Endometrium (tissue), 2 donors: Measurements from ENCODE around the gene CDYL2.

ENCODE experiments used
- FAIRE-seq: peaks from 2 replicates; lab custom pipeline; 2012; peaks lifted over from hg19 to GRCh38; lab: Jason Lieb, UNC
- donor health status: control.
- donor health status: control.

CDYL2 gene

GRCh38 chr16:80620736-80621605 is 183.4 kb downstream of the CDYL2 start:
- no peak for FAIRE-seq

DNA sequence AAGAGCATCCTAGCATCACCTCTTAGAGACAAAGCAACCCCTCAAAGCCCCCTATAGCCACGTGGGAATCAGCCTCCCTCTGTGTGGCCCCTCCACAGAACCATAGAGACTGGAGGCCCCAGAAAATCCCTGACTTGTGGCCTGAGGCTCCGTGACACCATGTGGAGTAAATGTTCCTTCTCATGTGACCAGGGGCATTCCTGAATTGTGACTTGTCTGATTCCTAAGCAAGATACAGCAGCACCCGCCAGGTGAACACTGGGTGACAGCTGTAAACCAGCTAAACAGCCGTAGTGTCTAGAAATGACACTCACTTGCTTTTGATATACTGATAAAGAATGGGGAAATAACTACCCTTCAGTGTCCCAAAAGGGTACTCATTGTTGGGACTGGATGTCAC is 184.6 kb downstream of the CDYL2 start:
- FAIRE-seq, result no peak

GRCh38 chr16:80618862-80619648 is 185.3 kb downstream of the CDYL2 start:
- no peak for FAIRE-seq

DNA sequence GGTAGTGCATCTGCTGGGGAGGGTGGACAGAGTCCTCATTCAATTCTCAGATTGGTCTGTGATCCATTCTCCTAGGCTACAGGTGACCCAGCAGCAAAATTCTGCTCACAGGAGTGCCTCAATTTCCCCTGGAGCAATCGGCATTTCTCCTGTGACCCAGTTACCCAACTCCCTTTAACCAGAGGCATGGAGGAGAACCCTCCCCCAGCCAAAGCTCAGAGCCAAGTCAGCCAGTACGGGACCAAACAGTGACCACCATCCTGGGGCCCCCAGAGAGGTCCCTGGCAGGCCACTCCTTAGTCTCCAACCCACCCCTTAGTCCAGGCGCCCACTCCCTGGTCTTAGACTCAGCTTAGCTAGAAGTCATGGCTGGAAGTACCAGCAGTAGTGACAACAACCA is 188.0 kb downstream of the CDYL2 start:
- no peak for FAIRE-seq

DNA sequence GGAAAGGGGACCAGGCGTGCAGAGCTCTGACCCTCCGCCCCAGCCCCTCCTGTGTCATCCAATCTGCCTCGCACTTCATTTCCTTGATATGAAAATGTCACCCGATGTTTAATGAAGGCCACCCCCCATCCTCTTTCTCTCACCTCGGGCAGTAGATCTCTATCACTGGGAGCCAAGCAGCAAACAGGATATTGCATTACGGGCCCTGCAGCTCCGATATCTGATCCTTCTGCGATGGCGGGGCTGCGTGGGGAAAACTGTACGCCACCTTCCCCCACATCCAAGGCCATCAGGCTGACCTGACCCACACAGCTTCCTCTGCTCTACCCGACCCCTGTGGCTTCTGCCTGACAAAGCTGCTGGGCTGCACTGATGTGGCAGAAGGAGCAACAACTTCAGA is 188.7 kb downstream of the CDYL2 start:
- no peak for FAIRE-seq

- FAIRE-seq, result no peak
These were observed 189.3 kb downstream of the CDYL2 start for GRCh38 chr16:80614908-80615671.

DNA sequence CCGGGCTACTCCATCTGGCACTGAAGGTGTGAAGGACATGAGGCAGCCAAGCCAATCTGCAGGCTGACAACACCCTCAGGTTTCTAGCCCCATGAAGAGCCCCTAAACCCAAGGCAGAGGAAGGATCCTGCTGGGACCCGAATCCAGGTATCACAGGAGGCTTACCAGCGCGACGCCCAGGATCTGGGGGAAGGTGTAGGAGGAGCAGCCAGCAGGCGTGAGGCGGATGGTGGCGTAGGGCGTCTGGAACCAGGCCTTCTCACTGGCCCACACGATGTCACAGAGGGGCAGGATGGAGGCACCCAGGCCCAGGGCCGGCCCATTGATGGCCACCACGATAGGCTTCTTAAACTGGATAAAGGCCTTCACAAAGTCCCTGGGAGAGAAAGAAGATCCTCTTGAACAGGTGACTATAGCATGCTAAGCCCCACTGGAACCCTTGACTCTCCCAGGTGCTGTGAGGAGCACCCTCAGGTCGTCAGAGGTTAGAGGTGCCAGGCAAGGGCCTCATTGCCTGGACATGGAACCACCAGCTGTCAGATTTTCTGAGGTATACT is 191.9 kb downstream of the CDYL2 start:
- FAIRE-seq, result no peak

- FAIRE-seq, result no peak
These were observed 192.5 kb downstream of the CDYL2 start for GRCh38 chr16:80611930-80612327.

DNA sequence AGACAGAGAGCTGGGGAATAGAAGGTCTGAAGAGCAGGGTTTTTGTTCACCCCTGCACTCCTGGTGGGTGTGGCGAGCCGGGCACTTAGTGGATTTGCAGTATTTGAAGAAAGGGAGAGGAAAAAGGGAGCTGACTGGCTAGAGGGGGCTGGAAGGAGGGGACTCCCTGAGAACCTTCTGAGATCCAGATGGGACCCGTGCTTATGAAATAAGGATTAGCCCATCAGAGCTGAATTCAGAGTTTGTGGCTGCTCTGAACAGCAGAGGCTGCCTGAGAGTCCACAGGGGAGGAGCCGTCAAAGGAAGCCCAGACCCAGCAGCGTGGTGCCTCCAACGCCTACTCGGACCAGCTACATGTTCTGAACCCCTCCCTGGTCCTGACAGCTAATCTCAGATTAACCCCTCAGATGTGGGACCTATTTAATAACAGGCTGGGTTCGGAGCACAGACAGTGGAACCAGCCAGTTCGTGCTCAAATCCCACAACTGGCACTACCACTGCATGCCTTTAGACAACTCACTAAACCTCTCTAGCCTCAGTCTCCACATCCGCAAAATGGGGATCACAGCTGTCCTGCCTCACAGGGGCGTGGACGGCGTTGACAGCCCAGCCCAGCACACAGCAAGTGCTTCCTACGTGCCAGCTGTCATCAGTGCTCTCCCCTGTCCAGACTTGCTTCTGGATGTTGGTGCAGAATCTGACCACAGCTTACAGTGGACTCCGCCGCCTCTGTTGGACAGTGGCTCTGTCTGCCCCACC is 193.0 kb downstream of the CDYL2 start:
- no peak for FAIRE-seq

DNA sequence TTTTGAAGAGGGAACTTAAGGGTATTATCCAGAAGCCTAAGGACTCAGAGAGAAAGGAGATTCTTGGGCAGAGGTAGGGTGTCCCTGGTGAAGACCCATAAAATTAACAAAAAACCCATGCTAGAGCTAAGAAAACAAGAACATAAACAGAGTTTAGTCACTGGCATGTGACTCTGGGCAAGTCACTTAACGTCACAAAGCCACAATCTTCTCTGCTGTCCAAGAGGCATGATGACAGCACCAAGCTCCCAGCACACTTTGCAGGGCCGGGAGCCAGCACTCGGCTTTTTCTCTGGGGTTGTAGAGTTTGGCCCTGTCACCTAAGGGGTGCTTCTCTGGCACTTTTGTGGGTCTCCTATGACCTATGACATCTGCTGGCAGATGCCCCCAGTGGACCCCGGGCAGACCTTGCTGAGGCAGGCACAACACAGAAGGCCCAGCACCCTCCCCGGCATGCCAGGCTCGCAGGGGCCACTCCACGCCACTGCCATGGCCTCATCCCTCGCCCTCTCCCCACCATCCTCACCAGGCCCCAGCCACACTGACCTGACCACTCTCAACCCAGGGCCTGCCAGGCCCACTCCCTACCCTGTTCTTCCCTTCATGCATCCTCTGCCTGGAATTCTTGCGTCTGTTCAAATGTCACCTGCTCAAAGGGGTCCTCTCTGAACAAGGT is 193.8 kb downstream of the CDYL2 start:
- FAIRE-seq, result no peak

DNA sequence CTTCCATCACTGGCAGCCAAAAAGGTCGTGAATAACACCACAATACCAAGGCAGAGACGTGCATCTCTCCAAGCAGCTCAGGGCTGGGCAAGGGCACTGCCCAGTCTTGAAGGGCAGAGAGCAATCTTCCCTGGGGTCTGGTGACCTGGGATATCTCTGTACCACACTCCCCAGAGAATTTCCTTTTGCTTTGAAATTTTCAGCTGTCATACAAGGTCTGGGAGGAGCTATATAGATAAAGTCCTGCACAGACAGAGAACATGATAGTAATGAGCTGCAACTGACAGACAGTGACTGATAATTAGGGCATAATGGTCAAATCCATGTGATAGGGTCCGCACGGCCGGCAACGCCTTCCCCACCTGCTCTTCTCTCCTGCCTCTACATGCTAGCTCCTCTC is 195.5 kb downstream of the CDYL2 start:
- no peak for FAIRE-seq

- FAIRE-seq, result no peak
These were observed 197.2 kb downstream of the CDYL2 start for GRCh38 chr16:80607204-80607603.

GRCh38 chr16:80606221-80606766 is 198.1 kb downstream of the CDYL2 start:
- no peak for FAIRE-seq

- FAIRE-seq, result no peak
These were observed 199.6 kb downstream of the CDYL2 start for GRCh38 chr16:80604600-80605355.

DNA sequence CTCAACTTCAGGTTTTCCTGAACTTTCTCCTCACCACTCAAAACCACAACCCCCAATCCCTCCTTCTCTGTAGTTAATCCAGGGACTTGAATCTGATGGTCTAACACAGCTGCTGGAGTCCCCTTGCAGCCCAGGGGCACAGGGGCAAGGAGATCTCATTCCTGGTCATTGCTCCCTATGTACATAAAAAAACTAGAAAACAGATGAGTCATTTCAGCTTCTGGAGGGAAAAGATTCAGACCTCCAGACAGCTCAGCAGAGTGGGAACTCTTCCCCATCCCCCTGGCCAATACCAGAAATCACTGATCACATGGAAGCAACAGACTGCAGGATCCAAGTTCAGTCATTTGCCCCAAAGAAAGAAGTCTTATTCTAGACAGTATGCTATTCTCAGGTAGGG is 201.5 kb downstream of the CDYL2 start:
- FAIRE-seq, result no peak

GRCh38 chr16:80601182-80601581 is 203.2 kb downstream of the CDYL2 start:
- FAIRE-seq, result no peak

DNA sequence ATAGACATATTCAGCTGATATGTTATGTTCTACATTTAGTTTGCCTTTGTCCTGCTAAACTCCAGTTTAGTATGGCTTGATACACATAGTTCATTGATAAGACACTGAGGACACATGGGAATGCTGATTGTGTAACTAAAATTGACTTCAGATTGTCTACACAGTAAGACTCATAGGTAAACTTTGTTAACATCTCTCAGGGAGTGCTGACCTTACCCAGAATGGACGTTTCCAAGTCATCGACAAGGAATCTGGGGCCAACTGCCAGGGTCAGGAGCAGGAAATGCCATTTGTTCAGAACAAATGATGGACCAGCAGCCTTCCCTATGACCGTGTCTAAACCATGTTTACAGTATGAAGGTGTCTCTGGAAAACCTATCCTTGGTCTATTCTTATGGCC is 204.9 kb downstream of the CDYL2 start:
- FAIRE-seq, result no peak

DNA sequence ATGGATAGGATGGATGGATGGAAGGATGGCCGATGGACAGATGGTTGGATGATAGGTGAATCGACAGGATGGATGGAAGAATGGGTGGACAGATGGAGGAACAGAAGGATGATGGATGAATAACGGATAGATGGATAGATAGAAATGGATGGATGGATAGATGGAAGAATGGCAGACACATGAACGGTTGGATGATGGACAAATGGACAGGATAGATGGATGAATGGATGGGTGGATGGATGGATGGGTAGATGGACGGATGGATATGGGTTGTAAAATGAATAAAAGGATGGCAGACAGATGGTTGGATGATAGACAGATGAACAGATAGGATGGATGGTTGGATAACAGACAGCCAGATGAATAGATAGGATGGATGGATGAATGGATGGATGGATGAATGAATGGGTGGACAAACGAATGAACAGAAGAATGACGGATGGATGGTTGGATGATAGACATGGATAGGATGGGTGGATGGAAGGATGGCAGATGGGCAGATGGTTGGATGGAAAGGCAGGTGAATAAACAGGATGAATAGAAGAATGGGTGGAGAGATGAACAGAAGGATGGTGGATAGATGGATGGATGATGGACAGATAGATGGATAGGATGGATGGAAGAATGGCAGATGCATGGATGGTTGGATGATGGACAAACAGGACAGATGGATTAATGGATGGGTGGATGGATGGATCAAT is 207.7 kb downstream of the CDYL2 start:
- no peak for FAIRE-seq

- FAIRE-seq, result no peak
These were observed 209.6 kb downstream of the CDYL2 start for GRCh38 chr16:80594756-80595155.
